Retinal pigment epithelial cell (primary cell): ENCODE measurements around the gene SPECC1L.
"Not testable (repeated sequence)": the region's sequence is repeated elsewhere in the genome, so short reads cannot be mapped to it uniquely, and the experiment has no call there.

Experiments
- DNase-seq: peaks from one replicate; pipeline ENCODE4 v3.0.0-alpha.2; 2010; ENCODE audit warnings: low read depth
- H3K4me3 ChIP-seq: 2 replicates; pipeline ENCODE4 v1.5.1; 2011; ENCODE audit warnings: mild to moderate bottlenecking, low read length, control low read depth, moderate library complexity
- CTCF ChIP-seq: conservative IDR thresholded peaks from 2 replicates; pipeline ENCODE4 v1.5.1; 2011; ENCODE audit warnings: low read depth, low read length, control low read depth, inconsistent platforms

The SPECC1L gene

GRCh38 chr22:24291515-24292201 lies 21.0 kb downstream of the SPECC1L start:
- no peak overlapping the region for H3K4me3 ChIP-seq
- no peak for DNase-seq
- TF ChIP-seq CTCF, result no peak

DNA sequence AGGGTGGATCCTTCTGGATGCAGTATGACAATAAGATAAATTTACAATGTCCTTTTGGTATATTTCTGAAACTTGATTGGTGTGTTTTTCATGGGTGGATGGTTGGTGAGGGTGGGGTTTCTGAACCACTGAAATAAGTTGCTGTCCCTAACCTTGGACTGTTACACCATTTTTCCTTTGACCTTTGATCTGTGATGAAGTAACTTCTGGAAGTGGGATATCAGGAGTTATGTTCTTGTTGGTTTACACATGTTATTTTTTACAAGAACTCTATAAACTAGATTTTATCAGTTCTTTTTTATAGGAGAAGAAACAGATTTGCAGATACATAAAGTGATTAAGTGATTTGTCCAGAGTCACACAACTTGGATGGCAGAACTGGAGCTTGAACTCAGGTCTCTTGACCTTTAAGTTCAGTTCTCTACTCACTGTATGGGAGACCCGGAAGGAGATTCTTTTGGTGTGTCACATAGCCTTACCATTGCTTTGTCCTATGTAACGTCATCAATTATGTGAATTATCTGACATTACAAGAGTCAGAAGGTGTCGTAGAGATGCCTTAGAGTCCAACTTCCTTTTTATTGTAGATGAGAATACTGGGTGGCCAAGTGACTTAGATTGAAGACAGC lies 21.7 kb downstream of the SPECC1L start:
- not testable (repeated sequence) for DNase-seq, H3K4me3 ChIP-seq

DNA sequence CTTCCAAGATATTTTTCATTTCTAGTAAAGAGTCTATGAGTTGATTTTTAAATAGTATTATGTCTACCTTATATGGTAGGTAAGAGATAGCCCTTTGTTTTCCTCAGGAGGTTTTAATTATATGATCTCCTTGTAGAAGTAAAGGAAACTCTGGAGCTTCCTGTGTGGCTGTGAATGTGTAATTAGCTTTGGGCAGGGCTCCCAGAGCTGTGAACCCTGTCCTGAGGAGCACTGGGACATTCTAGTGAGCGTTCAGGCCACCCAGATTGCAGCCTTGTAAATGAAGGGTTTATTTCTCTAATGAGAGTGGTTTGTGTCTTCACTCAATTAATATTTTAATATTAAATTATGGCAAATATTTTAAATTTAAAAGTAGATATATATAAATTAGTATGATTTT lies 24.3 kb downstream of the SPECC1L start:
- not testable (repeated sequence) for H3K4me3 ChIP-seq, DNase-seq

DNA sequence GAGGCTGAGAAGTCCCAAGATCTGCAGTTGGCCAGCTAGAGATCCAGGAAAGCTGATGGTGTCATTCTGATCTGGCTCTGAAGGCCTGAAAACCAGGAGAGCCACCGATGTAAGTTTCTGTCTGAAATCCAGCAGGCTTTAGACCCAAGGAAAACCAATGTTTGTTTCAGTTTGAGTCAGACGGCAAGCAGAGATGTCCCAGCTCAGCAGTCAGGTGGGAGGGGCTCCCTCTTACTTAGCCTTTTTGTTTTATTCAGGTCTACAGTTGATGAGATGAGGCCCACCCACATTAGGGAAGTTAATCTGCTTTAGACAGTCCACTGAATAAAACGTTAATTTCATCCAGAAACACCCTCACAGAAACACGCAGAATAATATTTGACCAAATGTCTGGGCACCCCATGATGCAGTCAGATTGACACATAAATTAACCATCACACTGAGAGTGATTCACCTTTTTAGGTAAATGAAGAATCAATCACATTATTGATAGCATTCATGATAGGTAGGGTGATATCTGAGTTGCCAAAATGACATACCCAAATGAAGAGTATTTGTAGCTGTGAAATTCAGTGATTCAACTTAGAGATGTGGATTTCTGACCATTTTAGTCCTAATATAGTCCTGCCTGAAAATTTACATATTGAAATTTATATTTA lies 28.0 kb downstream of the SPECC1L start:
- not testable (repeated sequence) for H3K4me3 ChIP-seq, DNase-seq

DNA sequence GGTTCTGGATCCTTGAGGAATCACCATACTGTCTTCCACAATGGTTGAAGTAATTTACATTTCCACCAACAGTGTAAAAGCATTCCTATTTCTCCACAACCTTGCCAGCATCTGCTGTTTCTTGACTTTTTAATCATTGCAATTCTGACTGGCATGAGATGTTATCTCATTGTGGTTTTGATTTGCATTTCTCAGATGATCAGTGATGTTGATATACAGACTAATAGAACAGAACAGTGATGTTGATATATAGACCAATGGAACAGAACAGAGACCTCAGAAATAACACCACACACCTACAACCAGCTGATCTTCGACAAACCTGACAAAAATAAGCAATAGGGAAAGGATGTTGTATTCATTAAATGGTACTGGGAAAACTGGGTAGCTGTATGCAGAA lies 29.9 kb downstream of the SPECC1L start:
- not testable (repeated sequence) for DNase-seq, H3K4me3 ChIP-seq

DNA sequence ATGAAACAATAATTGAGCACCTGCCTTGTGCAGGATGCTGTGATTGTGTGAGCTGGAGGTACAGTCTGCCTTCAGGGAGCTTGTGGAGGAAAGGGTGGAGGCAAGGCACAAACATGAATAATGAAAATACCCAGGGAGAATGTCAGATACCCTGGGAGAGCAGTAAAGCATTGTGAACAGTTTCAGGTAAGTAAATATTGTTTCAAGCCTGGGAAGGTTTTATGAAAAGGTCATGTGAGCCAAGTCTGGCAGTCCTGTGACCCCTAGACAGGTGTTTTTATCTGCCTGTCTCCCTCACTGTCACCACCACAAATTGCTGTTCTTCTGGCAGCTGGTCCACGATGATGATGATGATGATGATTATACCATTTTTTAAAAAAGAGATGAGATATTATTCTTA lies 32.0 kb downstream of the SPECC1L start:
- no peak overlapping the region for H3K4me3 ChIP-seq
- TF ChIP-seq CTCF, result no peak
- no peak for DNase-seq

GRCh38 chr22:24303007-24303406 lies 32.4 kb downstream of the SPECC1L start:
- no peak overlapping the region for H3K4me3 ChIP-seq
- DNase-seq, result no peak
- no peak for TF ChIP-seq CTCF

GRCh38 chr22:24304062-24304675 lies 33.5 kb downstream of the SPECC1L start:
- no peak for DNase-seq
- no peak for TF ChIP-seq CTCF
- H3K4me3 ChIP-seq, result no peak overlapping the region

GRCh38 chr22:24305260-24305692 lies 34.6 kb downstream of the SPECC1L start:
- TF ChIP-seq CTCF, result no peak
- H3K4me3 ChIP-seq, result no peak overlapping the region
- no peak for DNase-seq
